T47D (cell line): ENCODE data around the gene GRB2.
"Not testable (repeated sequence)": the region's sequence is repeated elsewhere in the genome, so short reads cannot be mapped to it uniquely, and the experiment has no call there.

Source experiments
- DNase-seq, 2 experiments: peaks; one replicate each; pipeline versions ENCODE4 v3.0.0 to v3.0.0-alpha.2; 2011 to 2012; ENCODE audit warnings: low read depth in 1 of 2, low spot score in 1 of 2
- JUND ChIP-seq: IDR thresholded peaks from 2 replicates; pipeline ENCODE4 v1.6.1; 2012; ENCODE audit warnings: low read depth
- in situ Hi-C: cut with HindIII; loops from 2 replicates; pipeline ENCODE4 v1.10.0; 2016; ENCODE audit warnings: low sequenced_read_pairs, low pct_unique_long_range_greater_than_20kb

The GRB2 gene

GRCh38 chr17:75288359-75288758 is 117.1 kb downstream of the GRB2 start:
- in situ Hi-C loops, result no loop called here
- DNase-seq, result no peak
- TF ChIP-seq JUND, result no peak

DNA sequence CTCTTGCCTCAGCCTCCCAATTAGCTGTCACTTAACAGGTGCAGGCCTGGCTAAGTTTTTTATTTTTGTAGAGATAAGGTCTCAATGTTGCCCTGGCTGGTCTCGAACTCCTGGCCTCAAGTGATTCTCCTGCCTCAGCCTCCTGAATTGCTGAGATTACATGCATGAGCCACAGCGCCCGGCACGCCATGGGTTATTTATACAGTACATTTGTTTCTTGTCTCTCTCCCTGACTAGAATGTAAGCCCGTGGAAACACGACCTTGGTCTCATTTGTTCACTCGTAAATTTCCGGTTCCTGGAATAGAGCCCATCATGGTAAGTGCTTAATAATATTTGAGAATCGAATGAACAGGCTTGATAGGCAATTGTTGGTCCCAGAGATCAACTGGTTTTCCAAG is 118.3 kb downstream of the GRB2 start:
- DNase-seq, result no peak
- in situ Hi-C loops, result no loop called here
- no peak for TF ChIP-seq JUND

- in situ Hi-C loops, result no loop called here
- no peak for TF ChIP-seq JUND
- DNase-seq, result no peak
These were observed 120.4 kb downstream of the GRB2 start for GRCh38 chr17:75285123-75285522.

DNA sequence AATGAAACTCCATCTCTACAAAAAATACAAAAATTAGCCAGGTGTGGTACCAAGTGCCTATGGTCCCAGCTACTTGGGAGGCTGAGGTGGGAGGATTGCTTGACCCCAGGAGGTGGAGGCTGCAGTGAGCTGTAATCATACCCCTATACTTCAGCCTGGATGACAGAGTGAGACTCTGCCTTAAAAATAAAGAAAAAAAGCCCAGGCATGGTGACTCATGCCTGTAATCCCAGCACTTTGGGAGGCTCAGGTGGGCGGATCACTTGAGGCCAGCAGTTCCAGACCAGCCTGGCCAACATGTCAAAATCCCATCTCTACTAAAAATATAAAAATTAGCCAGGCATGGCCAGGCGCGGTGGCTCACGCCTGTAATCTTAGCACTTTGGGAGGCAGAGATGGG is 125.3 kb downstream of the GRB2 start:
- in situ Hi-C loops, DNase-seq: not testable (repeated sequence)

- DNase-seq, result no peak
- in situ Hi-C loops, result no loop called here
- TF ChIP-seq JUND, result no peak
These were observed 127.8 kb downstream of the GRB2 start for GRCh38 chr17:75277664-75278071.

- DNase-seq, result no peak
- in situ Hi-C loops, result no loop called here
- TF ChIP-seq JUND, result no peak
These were observed 131.3 kb downstream of the GRB2 start for GRCh38 chr17:75273977-75274708.

- in situ Hi-C loops, result no loop called here
- DNase-seq, result no peak
- TF ChIP-seq JUND, result no peak
These were observed 132.7 kb downstream of the GRB2 start for GRCh38 chr17:75272848-75273184.

GRCh38 chr17:75271955-75272847 is 133.3 kb downstream of the GRB2 start:
- no peak for TF ChIP-seq JUND
- in situ Hi-C loops, result no loop called here
- no peak for DNase-seq

- TF ChIP-seq JUND, result no peak
- DNase-seq, result peak; percentile 91 to 95
- in situ Hi-C loops, result no loop called here
These were observed 134.1 kb downstream of the GRB2 start for GRCh38 chr17:75271233-75271954.

DNA sequence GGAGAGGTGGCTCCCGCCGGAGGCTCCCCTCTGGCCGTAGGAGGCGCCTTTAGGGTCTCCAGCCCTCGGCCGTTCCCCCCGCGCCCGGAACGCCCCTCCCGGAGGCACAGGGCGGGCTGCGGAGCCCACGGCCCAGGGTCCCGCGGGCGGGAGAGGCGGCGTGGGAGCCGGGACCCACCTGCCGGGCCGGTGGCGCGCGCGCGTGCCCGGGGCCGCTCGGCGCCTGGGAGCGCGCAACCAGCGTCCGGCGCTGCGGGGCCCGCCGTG is 134.6 kb downstream of the GRB2 start, which contains the start of gene MIF4GD:
TSS of gene MIF4GD (minus strand) at position 266 of the 267 bp plus-strand sequence. CDS start 1,036 bp downstream, outside the sequence.
- in situ Hi-C loops, result no loop called here
- no peak for TF ChIP-seq JUND
- no peak for DNase-seq

DNA sequence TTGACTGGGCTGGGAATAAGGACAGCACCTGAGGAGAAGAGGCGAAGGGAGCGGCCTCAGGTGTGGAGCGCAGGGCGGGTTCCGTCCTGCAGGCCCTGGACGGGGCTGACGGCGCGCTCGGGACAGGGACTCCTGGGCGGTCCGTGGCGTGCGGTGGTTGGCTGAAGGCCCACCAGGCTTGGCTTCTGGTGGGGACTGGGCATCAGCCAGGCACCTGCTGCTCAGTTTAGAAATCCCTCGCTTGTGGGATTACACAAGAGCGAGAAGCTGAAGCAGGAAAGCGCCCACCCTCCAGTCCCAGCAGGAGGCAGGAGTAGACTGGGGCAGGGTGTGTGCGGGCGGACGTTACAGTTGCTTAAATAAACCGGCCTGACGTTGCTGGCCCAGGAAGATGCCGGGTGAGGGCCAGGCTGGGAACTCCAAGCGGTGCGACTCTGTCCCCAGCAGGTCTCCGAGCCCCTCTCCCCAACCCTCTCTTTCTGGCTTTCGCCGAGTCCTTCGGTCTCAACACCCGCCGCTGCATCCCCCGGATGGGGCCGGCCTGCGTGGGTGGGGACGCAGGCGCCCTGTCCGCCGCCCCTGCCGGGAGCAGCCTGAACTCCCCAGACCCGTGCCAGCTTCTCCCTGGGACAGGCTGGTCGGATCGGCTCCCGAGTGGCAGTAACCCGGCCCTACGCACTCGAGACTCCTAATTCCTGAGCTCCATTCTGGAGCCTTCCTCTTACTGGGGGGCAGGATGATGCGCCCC is 135.1 kb downstream of the GRB2 start:
- TF ChIP-seq JUND, result no peak
- in situ Hi-C loops, result no loop called here
- DNase-seq, result peak; percentile 83 to 89

- in situ Hi-C loops, result no loop called here
- no peak for DNase-seq
These were observed 135.6 kb downstream of the GRB2 start for GRCh38 chr17:75269844-75270217.

More at GRCh38 chr17:75269844-75270217, 135.6 kb downstream of the GRB2 start:
- TF ChIP-seq JUND, result no peak
